ENCODE results near the gene NR5A1. TPM values are rescaled to one million over a fixed set of nuclear protein-coding genes. Genes with fewer than 3 reads are reported as not detected.

The NR5A1 gene
- total and polyA plus RNA-seq, 2 of the 13 experiments (the other 11 are each of a cell fraction or from before 2014, with no cell fraction given) = 28.9 to 44.7 TPM

- H3K36me3 ChIP-seq (replicated peaks in 1 of 2; ENCODE audit: control insufficient read depth in 1 of 2, insufficient read depth in 2 of 2, low read length in 2 of 2) = no peaks in the 10 kb centered on the region
- in situ Hi-C loops (cut with HindIII; ENCODE audit: extremely low pct_ligation_motif_present, low pct_unique_long_range_greater_than_20kb) = no loop called here
- H3K4me2 ChIP-seq (ENCODE audit: low read depth, low read length) = peak overlapping the region; percentile 54
- peaks cover 65% of the 10 kb centered on the region for H3K4me1 ChIP-seq (ENCODE audit: insufficient read depth, low read length)
- no peaks in the 10 kb centered on the region for H3K9me3 ChIP-seq (ENCODE audit: low read length)
- H4K20me1 ChIP-seq (ENCODE audit: insufficient read depth, low read length) = no peaks in the 10 kb centered on the region
- intact Hi-C loops (cut with micrococcal nuclease; ENCODE audit: unreplicated experiment) = no loop called here
- DNase-seq (ENCODE audit: low spot score) (peak; percentile 90), ATAC-seq (peak; percentile 50), FAIRE-seq (peak; percentile 90)
- no TSS peak for BruUV-seq (replicated peaks)
- POLR2A ChIA-PET = interaction anchor here (0.6 to 2.7 kb wide), 8 partner anchors 9 to 259 kb away, joined by 3 to 21 read pairs (median 4); no protein-coding TSS in a partner anchor
- 31% methylated on average over 6 of the region's 9 CpGs for WGBS (ENCODE audit: low lambda C conversion rate)
- H3K27me3 ChIP-seq (ENCODE audit: control insufficient read depth in 1 of 2, insufficient read depth in 2 of 2, low read length in 2 of 2) = no peaks in the 10 kb centered on the region
- H2AFZ ChIP-seq (ENCODE audit: low read length) = no peak overlapping the region
- peaks cover 13% of the 10 kb centered on the region for H3K79me2 ChIP-seq (ENCODE audit: insufficient read depth, low read length)
- H3K9ac ChIP-seq (ENCODE audit: insufficient read depth, low read depth, low read length) = peak overlapping the region; percentile 70
- peak overlapping the region; percentile 85 for H3K27ac ChIP-seq (ENCODE audit: extremely low read length, insufficient read depth, low read length)
- CTCF ChIA-PET (ENCODE audit: low intra/inter-chr PET ratio, low total read pairs) = interaction anchor here (2.0 kb wide), 1 partner anchor 26 kb away, joined by 7 read pairs; no protein-coding TSS in a partner anchor
- H3K4me3 ChIP-seq (replicated peaks in 1 of 3; ENCODE audit: insufficient read depth in 1 of 3, low read depth in 2 of 3, low read length in 3 of 3) = peak overlapping the region in 1 of 3 experiments; percentile 51; a peak in 1 of 6 replicates
- TF ChIP-seq YEATS2 (CRISPR knock-in tag; IDR thresholded peaks at IDR 0.05; ENCODE audit: borderline replicate concordance) = peak; percentile 49; the same call in 1 of the 2 replicates
- TF ChIP-seq ZNF326 (CRISPR knock-in tag; IDR thresholded peaks at IDR 0.05; ENCODE audit: borderline replicate concordance) = no peak
- TF ChIP-seq, protein P1, sequence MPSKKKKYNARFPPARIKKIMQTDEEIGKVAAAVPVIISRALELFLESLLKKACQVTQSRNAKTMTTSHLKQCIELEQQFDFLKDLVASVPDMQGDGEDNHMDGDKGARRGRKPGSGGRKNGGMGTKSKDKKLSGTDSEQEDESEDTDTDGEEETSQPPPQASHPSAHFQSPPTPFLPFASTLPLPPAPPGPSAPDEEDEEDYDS (CRISPR knock-in tag; IDR thresholded peaks at IDR 0.05) = peak; percentile 30; the same call in 1 of the 2 replicates
- TF ChIP-seq KDM3A (CRISPR knock-in tag; IDR thresholded peaks at IDR 0.05; ENCODE audit: low read depth) = no peak
- TF ChIP-seq TAF1 (CRISPR knock-in tag; IDR thresholded peaks at IDR 0.05) = 0 out of 2 replicates have a peak, but pooled peaks have one; percentile 2
- no peak for TF ChIP-seq ZNF235 (CRISPR knock-in tag; IDR thresholded peaks at IDR 0.05; ENCODE audit: borderline replicate concordance)
- TF ChIP-seq CHD4 (IDR thresholded peaks at IDR 0.05; ENCODE audit: borderline replicate concordance, low read length) = peak; percentile 85; the same call in 1 of the 2 replicates
- peak; percentile 95 for TF ChIP-seq ZFP36 (IDR thresholded peaks at IDR 0.05; ENCODE audit: borderline replicate concordance, low read depth, low read length, partially characterized antibody)
- TF ChIP-seq GATAD1 (CRISPR knock-in tag; IDR thresholded peaks at IDR 0.05) = peak; percentile 45; the same call in 1 of the 2 replicates
- 0 out of 2 replicates have a peak, but pooled peaks have one; percentile 52 for TF ChIP-seq MEIS2 (CRISPR knock-in tag; IDR thresholded peaks at IDR 0.05)
- TF ChIP-seq, protein P2, sequence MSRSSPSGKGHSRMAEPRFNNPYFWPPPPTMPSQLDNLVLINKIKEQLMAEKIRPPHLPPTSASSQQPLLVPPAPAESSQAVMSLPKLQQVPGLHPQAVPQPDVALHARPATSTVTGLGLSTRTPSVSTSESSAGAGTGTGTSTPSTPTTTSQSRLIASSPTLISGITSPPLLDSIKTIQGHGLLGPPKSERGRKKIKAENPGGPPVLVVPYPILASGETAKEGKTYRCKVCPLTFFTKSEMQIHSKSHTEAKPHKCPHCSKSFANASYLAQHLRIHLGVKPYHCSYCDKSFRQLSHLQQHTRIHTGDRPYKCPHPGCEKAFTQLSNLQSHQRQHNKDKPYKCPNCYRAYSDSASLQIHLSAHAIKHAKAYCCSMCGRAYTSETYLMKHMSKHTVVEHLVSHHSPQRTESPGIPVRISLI (CRISPR knock-in tag; IDR thresholded peaks at IDR 0.05; ENCODE audit: borderline replicate concordance) = no peak
- TF ChIP-seq ZNF569 (CRISPR knock-in tag; IDR thresholded peaks at IDR 0.05; ENCODE audit: borderline replicate concordance) = no peak
- TF ChIP-seq ZNF629 (CRISPR knock-in tag; conservative IDR thresholded peaks at IDR 0.05) = peak; percentile 89
- TF ChIP-seq POGK (CRISPR knock-in tag; conservative IDR thresholded peaks at IDR 0.05) = 0 out of 2 replicates have a peak, but pooled peaks have one; percentile 36
- TF ChIP-seq, protein P3, sequence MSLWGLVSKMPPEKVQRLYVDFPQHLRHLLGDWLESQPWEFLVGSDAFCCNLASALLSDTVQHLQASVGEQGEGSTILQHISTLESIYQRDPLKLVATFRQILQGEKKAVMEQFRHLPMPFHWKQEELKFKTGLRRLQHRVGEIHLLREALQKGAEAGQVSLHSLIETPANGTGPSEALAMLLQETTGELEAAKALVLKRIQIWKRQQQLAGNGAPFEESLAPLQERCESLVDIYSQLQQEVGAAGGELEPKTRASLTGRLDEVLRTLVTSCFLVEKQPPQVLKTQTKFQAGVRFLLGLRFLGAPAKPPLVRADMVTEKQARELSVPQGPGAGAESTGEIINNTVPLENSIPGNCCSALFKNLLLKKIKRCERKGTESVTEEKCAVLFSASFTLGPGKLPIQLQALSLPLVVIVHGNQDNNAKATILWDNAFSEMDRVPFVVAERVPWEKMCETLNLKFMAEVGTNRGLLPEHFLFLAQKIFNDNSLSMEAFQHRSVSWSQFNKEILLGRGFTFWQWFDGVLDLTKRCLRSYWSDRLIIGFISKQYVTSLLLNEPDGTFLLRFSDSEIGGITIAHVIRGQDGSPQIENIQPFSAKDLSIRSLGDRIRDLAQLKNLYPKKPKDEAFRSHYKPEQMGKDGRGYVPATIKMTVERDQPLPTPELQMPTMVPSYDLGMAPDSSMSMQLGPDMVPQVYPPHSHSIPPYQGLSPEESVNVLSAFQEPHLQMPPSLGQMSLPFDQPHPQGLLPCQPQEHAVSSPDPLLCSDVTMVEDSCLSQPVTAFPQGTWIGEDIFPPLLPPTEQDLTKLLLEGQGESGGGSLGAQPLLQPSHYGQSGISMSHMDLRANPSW (CRISPR knock-in tag; IDR thresholded peaks at IDR 0.05; ENCODE audit: borderline replicate concordance) = no peak
- TF ChIP-seq TOPORS (CRISPR knock-in tag; IDR thresholded peaks at IDR 0.05) = no peak
These were observed 3.6 kb upstream of the NR5A1 start for GRCh38 chr9:124510650-124511425.
